Measurements from ENCODE around the gene TEAD3. TPM values are rescaled to one million over a fixed set of nuclear protein-coding genes. Genes with fewer than 3 reads are reported as not detected.
"Not testable (repeated sequence)": the region's sequence is repeated elsewhere in the genome, so short reads cannot be mapped to it uniquely, and the experiment has no call there.

TEAD3 gene
- total RNA-seq, 2 donors from 2014 or later, result 0.80 to 1.8 TPM

GRCh38 chr6:35442693-35443092 is 54.2 kb downstream of the TEAD3 start:
- no peaks in the 10 kb centered on the region for H3K4me1 Mint-ChIP-seq
- H3K4me3 Mint-ChIP-seq, result no peak overlapping the region
- no peak for ATAC-seq (replicated peaks)
- H3K27me3 Mint-ChIP-seq, result no peaks in the 10 kb centered on the region
- no peaks in the 10 kb centered on the region for H3K9me3 Mint-ChIP-seq
- no peak overlapping the region for H3K27ac Mint-ChIP-seq
- H3K36me3 Mint-ChIP-seq (ENCODE audit: low read depth), result no peaks in the 10 kb centered on the region

DNA sequence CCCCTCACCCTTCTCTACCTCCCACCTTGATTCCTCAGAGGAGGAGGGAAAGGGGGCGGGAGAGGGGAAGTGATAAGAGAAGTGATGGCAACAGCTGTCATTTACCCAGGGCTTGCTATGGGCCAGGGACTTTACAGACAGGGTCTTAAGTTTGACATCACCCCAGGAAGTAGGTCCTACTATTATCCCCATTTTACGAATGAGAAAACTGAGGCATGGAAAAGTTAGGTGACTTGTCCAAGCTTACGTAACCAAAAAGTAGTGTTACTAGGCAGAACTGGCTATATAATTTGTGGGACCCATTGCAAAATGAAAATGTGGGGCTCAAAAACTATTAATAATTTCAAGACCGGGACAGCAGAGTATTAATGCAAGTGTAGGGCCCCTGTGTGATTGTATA is 55.2 kb downstream of the TEAD3 start:
- no peaks in the 10 kb centered on the region for H3K9me3 Mint-ChIP-seq
- no peak for ATAC-seq (replicated peaks)
- H3K27me3 Mint-ChIP-seq, result no peaks in the 10 kb centered on the region
- H3K4me1 Mint-ChIP-seq, result no peaks in the 10 kb centered on the region
- H3K4me3 Mint-ChIP-seq, result no peak overlapping the region
- H3K36me3 Mint-ChIP-seq (ENCODE audit: low read depth), result no peaks in the 10 kb centered on the region
- H3K27ac Mint-ChIP-seq, result no peak overlapping the region

DNA sequence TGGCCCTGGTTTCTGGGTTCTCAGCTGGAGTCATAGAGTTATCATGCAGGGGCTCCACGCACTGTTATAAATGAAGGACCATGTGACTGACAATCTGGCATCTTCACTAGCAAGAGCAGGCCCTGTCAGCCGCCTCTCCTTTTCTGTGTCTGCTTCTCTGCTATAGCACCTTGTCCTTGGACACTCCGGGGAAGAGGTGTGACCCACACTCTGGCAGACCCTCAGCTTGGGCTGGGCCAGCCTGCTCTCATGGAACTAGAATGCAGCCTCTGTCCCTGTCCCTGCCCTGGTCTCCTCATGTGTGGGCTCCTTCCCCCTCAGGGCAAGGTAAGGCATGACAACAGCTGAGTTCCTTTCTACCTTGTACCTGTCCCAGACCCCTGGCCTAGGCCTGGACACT is 55.7 kb downstream of the TEAD3 start:
- Mint-ChIP-seq H3K36me3 (ENCODE audit: low read depth) (no peaks in the 10 kb centered on the region), H3K9me3 (no peaks in the 10 kb centered on the region), H3K4me1 (no peaks in the 10 kb centered on the region), H3K27ac (no peak overlapping the region), H3K4me3 (no peak overlapping the region), H3K27me3 (no peaks in the 10 kb centered on the region)
- ATAC-seq (replicated peaks), result no peak

GRCh38 chr6:35439308-35439707 is 57.6 kb downstream of the TEAD3 start:
- H3K9me3 Mint-ChIP-seq, result no peaks in the 10 kb centered on the region
- H3K27me3 Mint-ChIP-seq, result no peaks in the 10 kb centered on the region
- ATAC-seq (replicated peaks), result no peak
- no peaks in the 10 kb centered on the region for H3K36me3 Mint-ChIP-seq (ENCODE audit: low read depth)
- peak overlapping the region; percentile 32 for H3K27ac Mint-ChIP-seq
- H3K4me3 Mint-ChIP-seq, result no peak overlapping the region
- no peaks in the 10 kb centered on the region for H3K4me1 Mint-ChIP-seq

- not testable (repeated sequence) for H3K4me3 Mint-ChIP-seq; H3K36me3 Mint-ChIP-seq (ENCODE audit: low read depth); H3K27me3 Mint-ChIP-seq
Observed at GRCh38 chr6:35438378-35439065, 58.4 kb downstream of the TEAD3 start.

GRCh38 chr6:35436071-35436857 is 60.6 kb downstream of the TEAD3 start:
- no peaks in the 10 kb centered on the region for H3K27me3 Mint-ChIP-seq
- no peaks in the 10 kb centered on the region for H3K9me3 Mint-ChIP-seq
- no peak for ATAC-seq (replicated peaks)
- H3K4me3 Mint-ChIP-seq, result no peak overlapping the region
- H3K27ac Mint-ChIP-seq, result no peak overlapping the region
- H3K36me3 Mint-ChIP-seq (ENCODE audit: low read depth), result no peaks in the 10 kb centered on the region
- H3K4me1 Mint-ChIP-seq, result no peaks in the 10 kb centered on the region

More at GRCh38 chr6:35438378-35439065, 58.4 kb downstream of the TEAD3 start:
- ATAC-seq (replicated peaks); H3K9me3 Mint-ChIP-seq; H3K4me1 Mint-ChIP-seq: not testable (repeated sequence)
- H3K27ac Mint-ChIP-seq, result peak overlapping the region; percentile 58

GRCh38 chr6:35435074-35435837 is 61.6 kb downstream of the TEAD3 start:
- H3K27ac Mint-ChIP-seq, result no peak overlapping the region
- H3K4me1 Mint-ChIP-seq, result no peaks in the 10 kb centered on the region
- ATAC-seq (replicated peaks), result no peak
- H3K4me3 Mint-ChIP-seq, result no peak overlapping the region
- no peaks in the 10 kb centered on the region for H3K36me3 Mint-ChIP-seq (ENCODE audit: low read depth)
- no peaks in the 10 kb centered on the region for H3K27me3 Mint-ChIP-seq
- no peaks in the 10 kb centered on the region for H3K9me3 Mint-ChIP-seq

- not testable (repeated sequence) for H3K4me3 Mint-ChIP-seq; H3K4me1 Mint-ChIP-seq; H3K27ac Mint-ChIP-seq; H3K36me3 Mint-ChIP-seq (ENCODE audit: low read depth); H3K9me3 Mint-ChIP-seq; H3K27me3 Mint-ChIP-seq; ATAC-seq (replicated peaks)
Observed at GRCh38 chr6:35432702-35433101, 64.2 kb downstream of the TEAD3 start.

DNA sequence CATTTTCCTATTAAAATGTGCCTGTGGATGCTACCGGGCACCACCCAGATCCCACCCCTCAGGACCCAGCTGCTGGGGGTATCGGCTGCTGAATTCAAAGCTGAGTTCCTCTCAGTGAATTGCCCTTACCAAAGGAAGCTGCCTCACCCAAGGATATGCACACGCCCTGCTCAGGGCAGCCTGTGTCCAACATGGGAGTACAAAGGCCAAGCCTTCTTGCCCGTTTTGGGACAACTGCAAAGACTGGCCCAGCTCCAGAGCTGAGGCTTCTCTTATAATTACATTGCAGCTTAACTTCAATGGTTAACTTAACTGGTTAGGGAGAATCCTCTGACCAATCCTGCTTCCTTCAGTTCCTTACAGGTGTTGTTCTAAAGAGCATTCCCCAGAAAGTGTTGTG is 64.6 kb downstream of the TEAD3 start:
- ATAC-seq (replicated peaks), result no peak
- H3K4me3 Mint-ChIP-seq, result no peak overlapping the region
- peaks cover 4% of the 10 kb centered on the region for H3K9me3 Mint-ChIP-seq
- H3K27me3 Mint-ChIP-seq, result no peaks in the 10 kb centered on the region
- peaks cover 9% of the 10 kb centered on the region for H3K36me3 Mint-ChIP-seq (ENCODE audit: low read depth)
- no peak overlapping the region for H3K27ac Mint-ChIP-seq
- no peaks in the 10 kb centered on the region for H3K4me1 Mint-ChIP-seq

DNA sequence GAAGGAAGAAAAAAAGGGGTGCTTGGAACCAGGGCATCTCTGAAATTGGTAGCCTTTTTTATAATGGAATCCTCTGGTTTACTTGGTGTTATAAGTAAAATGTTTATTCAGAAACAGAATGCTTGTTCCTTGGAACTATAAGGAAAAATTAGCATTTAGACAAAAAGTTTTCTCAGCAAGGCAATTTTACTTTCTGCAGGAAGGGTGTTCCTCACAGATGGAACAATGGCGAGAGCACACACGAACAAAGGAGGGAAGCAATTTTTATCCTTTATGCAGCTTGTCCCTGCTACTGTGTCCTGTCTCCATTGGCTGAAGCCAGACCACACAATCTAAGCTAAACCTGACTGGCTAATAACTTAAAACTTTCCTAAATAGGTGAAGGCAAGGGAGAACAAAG is 67.4 kb downstream of the TEAD3 start:
- Mint-ChIP-seq H3K4me1 (no peaks in the 10 kb centered on the region), H3K4me3 (no peak overlapping the region), H3K27ac (no peak overlapping the region), H3K36me3 (ENCODE audit: low read depth) (peaks cover 32% of the 10 kb centered on the region), H3K27me3 (no peaks in the 10 kb centered on the region), H3K9me3 (peaks cover 4% of the 10 kb centered on the region)
- no peak for ATAC-seq (replicated peaks)

DNA sequence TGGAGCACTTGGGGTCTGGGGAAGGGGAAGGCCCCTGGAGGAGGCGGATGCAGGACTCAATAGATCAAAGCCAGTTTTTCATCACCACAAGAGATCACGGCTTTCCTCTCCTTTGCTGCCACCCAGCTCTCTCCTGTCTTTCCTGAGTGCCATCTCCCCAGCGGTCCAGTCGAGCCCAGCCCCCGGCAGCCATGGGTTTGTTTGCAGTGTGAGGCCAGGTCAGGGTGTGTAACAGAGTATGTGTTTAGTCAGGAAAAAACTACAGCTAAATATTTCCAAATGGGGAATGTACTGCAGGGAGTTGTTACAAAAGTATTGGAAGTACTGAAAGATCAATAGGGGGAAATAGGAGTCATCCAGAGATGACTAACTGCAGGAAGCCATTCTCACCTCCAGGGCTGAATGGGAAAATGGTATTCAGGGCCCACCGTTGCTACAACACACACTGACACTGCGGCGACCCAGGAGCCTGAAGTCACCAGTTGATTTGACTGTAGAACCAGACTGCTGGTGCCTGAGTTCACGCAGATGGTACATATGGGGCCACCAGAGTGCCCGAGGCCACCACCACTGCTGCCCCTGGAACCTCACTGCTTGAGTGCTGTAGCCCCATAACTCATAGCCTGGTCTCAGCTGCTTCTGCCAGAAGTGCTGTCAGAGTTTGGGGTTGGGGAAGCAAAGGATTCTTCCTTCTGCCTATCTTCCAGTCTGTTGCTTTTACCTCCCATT is 68.3 kb downstream of the TEAD3 start:
- no peak overlapping the region for H3K4me3 Mint-ChIP-seq

GRCh38 chr6:35427851-35428321 is 69.0 kb downstream of the TEAD3 start:
- no peak overlapping the region for H3K4me3 Mint-ChIP-seq
- no peaks in the 10 kb centered on the region for H3K4me1 Mint-ChIP-seq
- ATAC-seq (replicated peaks), result no peak
- no peaks in the 10 kb centered on the region for H3K27me3 Mint-ChIP-seq
- no peak overlapping the region for H3K27ac Mint-ChIP-seq
- peaks cover 46% of the 10 kb centered on the region for H3K36me3 Mint-ChIP-seq (ENCODE audit: low read depth)
- H3K9me3 Mint-ChIP-seq, result peaks cover 4% of the 10 kb centered on the region

More for the DNA sequence above, 68.3 kb downstream of the TEAD3 start:
- H3K27ac Mint-ChIP-seq, result no peak overlapping the region
- H3K36me3 Mint-ChIP-seq (ENCODE audit: low read depth), result peaks cover 41% of the 10 kb centered on the region
- ATAC-seq (replicated peaks), result no peak
- no peaks in the 10 kb centered on the region for H3K27me3 Mint-ChIP-seq
- peaks cover 4% of the 10 kb centered on the region for H3K9me3 Mint-ChIP-seq
- H3K4me1 Mint-ChIP-seq, result no peaks in the 10 kb centered on the region

GRCh38 chr6:35427435-35427834 is 69.4 kb downstream of the TEAD3 start:
- Mint-ChIP-seq H3K4me3 (no peak overlapping the region), H3K9me3 (peaks cover 4% of the 10 kb centered on the region), H3K4me1 (no peaks in the 10 kb centered on the region), H3K27ac (no peak overlapping the region), H3K36me3 (ENCODE audit: low read depth) (peaks cover 50% of the 10 kb centered on the region), H3K27me3 (no peaks in the 10 kb centered on the region)
- no peak for ATAC-seq (replicated peaks)

- peaks cover 63% of the 10 kb centered on the region for H3K36me3 Mint-ChIP-seq (ENCODE audit: low read depth)
Observed at GRCh38 chr6:35426074-35426473, 70.8 kb downstream of the TEAD3 start.

More at GRCh38 chr6:35426074-35426473, 70.8 kb downstream of the TEAD3 start:
- Mint-ChIP-seq H3K4me1 (no peaks in the 10 kb centered on the region), H3K9me3 (peaks cover 4% of the 10 kb centered on the region), H3K27ac (peak overlapping the region; percentile 24), H3K4me3 (no peak overlapping the region), H3K27me3 (no peaks in the 10 kb centered on the region)
- ATAC-seq (replicated peaks), result no peak

Measured in activated T-helper 17 cell treated with anti-CD3 and anti-CD28 coated beads, Interleukin-2, amount 50 U/mL, for 72 hours (primary cell).